ENCODE data around the gene MDH2.

- TF ChIP-seq POLR2A (IDR thresholded peaks at IDR 0.05; ENCODE audit: low read depth, low read length) (no peak), POLR2AphosphoS5 (IDR thresholded peaks at IDR 0.05; ENCODE audit: low read depth, low read length) (no peak), TAF1 (IDR thresholded peaks at IDR 0.05; ENCODE audit: low read depth, low read length) (no peak), POU2F2 (IDR thresholded peaks at IDR 0.05; ENCODE audit: low read depth, low read length) (no peak), SPI1 (IDR thresholded peaks at IDR 0.05; ENCODE audit: low read depth, low read length) (no peak)
Observed at GRCh38 chr7:76071316-76072242, 23.7 kb downstream of the MDH2 start.

Data from GM12891 (cell line).